B cell (primary cell): ENCODE measurements around the gene TK2. TPM values are rescaled to one million over a fixed set of nuclear protein-coding genes. Genes with fewer than 3 reads are reported as not detected.
"Not testable (repeated sequence)": the region's sequence is repeated elsewhere in the genome, so short reads cannot be mapped to it uniquely, and the experiment has no call there.

ENCODE experiments used
- ATAC-seq: fragments of 200-7000 bp; cut with Tn5 transposase; one replicate; pipeline ENCODE4 v1.10.0; 2021; ENCODE audit warnings: low read depth, mild to moderate bottlenecking, moderate number of reproducible peaks, moderate library complexity
- CTCF ChIA-PET: fragments of 350-600 bp; sonication (Branson Sonifier 250); formaldehyde crosslinking; loops from one replicate; lab custom pipeline; 2021; ENCODE audit warnings: antibody characterized with exemption, inconsistent platforms; lab: Charles Lee
- POLR2A ChIA-PET: fragments of 350-600 bp; sonication (Branson Sonifier 250); formaldehyde crosslinking; loops from one replicate; lab custom pipeline; 2021; ENCODE audit warnings: antibody characterized with exemption; lab: Charles Lee
- DNase-seq: peaks from one replicate; pipeline ENCODE4 v3.0.0; 2013
- H2AFZ ChIP-seq: 2 replicates; pipeline ENCODE4 v1.6.1; 2012; ENCODE audit warnings: mild to moderate bottlenecking, low read depth, low read length; ENCODE audit not compliant: insufficient read depth, poor library complexity, severe bottlenecking
- H3K27ac ChIP-seq, 2 donors: 1 replicate in 1 of 2; 2 replicates in 1 of 2; pipeline ENCODE4 v1.5.1; 2012 to 2013; ENCODE audit warnings: low read length in 2 of 2, mild to moderate bottlenecking in 2 of 2, moderate library complexity in 1 of 2
- H3K27me3 ChIP-seq, 4 experiments: fragments of 200-600 bp in 1 of 4; sonication (generic) in 1 of 4; replicated peaks in 1 of 4; 1 replicate in 2 of 4; 2 replicates in 2 of 4; pipeline versions ENCODE4 v1.6.1 to v1.7.0; 2013 to 2016; ENCODE audit warnings: low read length in 3 of 4, mild to moderate bottlenecking in 2 of 4, mixed read lengths in 1 of 4, moderate library complexity in 1 of 4; ENCODE audit not compliant: insufficient read depth in 4 of 4, control insufficient read depth in 3 of 4; ENCODE audit errors: control extremely low read depth in 1 of 4
- H3K36me3 ChIP-seq, 2 experiments: replicated peaks in 1 of 2; 1 replicate in 1 of 2; 2 replicates in 1 of 2; pipeline versions ENCODE4 v1.6.1 to v1.7.1; 2013; ENCODE audit warnings: low read length in 1 of 2; ENCODE audit not compliant: insufficient read depth in 2 of 2, control insufficient read depth in 1 of 2; ENCODE audit errors: control extremely low read depth in 1 of 2, extremely low read depth in 1 of 2
- H3K4me1 ChIP-seq, 2 donors: fragments of 200-600 bp in 1 of 2; sonication (generic) in 1 of 2; 1 replicate in 1 of 2; 2 replicates in 1 of 2; pipeline versions ENCODE4 v1.5.1 to v1.6.1; 2013 to 2017; ENCODE audit warnings: low read length in 2 of 2; ENCODE audit not compliant: control insufficient read depth in 2 of 2, insufficient read depth in 2 of 2
- H3K4me2 ChIP-seq: replicated peaks from 2 replicates; pipeline ENCODE3; 2012; ENCODE audit warnings: mild to moderate bottlenecking, low read depth, low read length; ENCODE audit not compliant: poor library complexity, severe bottlenecking
- H3K4me3 ChIP-seq, 5 experiments: fragments of 200-600 bp in 1 of 5; sonication (generic) in 1 of 5; 1 replicate in 3 of 5; 2 replicates in 2 of 5; pipeline versions ENCODE4 v1.5.1 to v1.7.0; 2011 to 2016; ENCODE audit warnings: low read length in 4 of 5, mild to moderate bottlenecking in 4 of 5, low read depth in 2 of 5, control low read depth in 1 of 5, moderate library complexity in 1 of 5; ENCODE audit not compliant: insufficient read depth in 1 of 5; ENCODE audit errors: control extremely low read depth in 1 of 5, extremely low read depth in 1 of 5
- H3K79me2 ChIP-seq: fragments of 200-600 bp; sonication (generic); one replicate; pipeline ENCODE4 v1.6.0; 2016; ENCODE audit warnings: low read length; ENCODE audit not compliant: control insufficient read depth, insufficient read depth
- H3K9ac ChIP-seq: fragments of 200-600 bp; sonication (generic); 2 replicates; pipeline ENCODE4 v1.6.1; 2017; ENCODE audit warnings: mild to moderate bottlenecking, low read length, moderate library complexity
- H3K9me3 ChIP-seq, 3 donors: one replicate each; pipeline versions ENCODE4 v1.6.1 to v1.7.1; 2013; ENCODE audit warnings: low read length in 2 of 3; ENCODE audit not compliant: control insufficient read depth in 2 of 3, insufficient read depth in 1 of 3; ENCODE audit errors: control extremely low read depth in 1 of 3
- H4K20me1 ChIP-seq: 2 replicates; pipeline ENCODE4 v1.6.0; 2012; ENCODE audit warnings: mild to moderate bottlenecking, low read length; ENCODE audit not compliant: insufficient read depth, control insufficient read depth, poor library complexity, severe bottlenecking
- H3K27ac Mint-ChIP-seq: one replicate; pipeline ENCODE4 v1.8.0; 2021; ENCODE audit warnings: mixed read lengths
- H3K27me3 Mint-ChIP-seq: one replicate; pipeline ENCODE4 v1.8.0; 2021; ENCODE audit warnings: mixed read lengths
- H3K4me1 Mint-ChIP-seq: one replicate; pipeline ENCODE4 v1.8.0; 2021; ENCODE audit warnings: mixed read lengths
- H3K4me3 Mint-ChIP-seq: one replicate; pipeline ENCODE4 v1.8.0; 2021; ENCODE audit warnings: mixed read lengths
- H3K9me3 Mint-ChIP-seq: one replicate; pipeline ENCODE4 v1.8.0; 2022; ENCODE audit warnings: mixed read lengths; ENCODE audit not compliant: insufficient read depth
- EZH2 ChIP-seq: IDR thresholded peaks from 2 replicates; pipeline ENCODE4 v1.6.1; 2012; ENCODE audit warnings: borderline replicate concordance, low read depth, mild to moderate bottlenecking, moderate library complexity, low read length; ENCODE audit not compliant: insufficient read depth, poor library complexity, severe bottlenecking
- WGBS: methylation state at CpG from one replicate; pipeline ENCODE4 v1.1.5; 2013; ENCODE audit warnings: missing lambda C conversion rate; ENCODE audit not compliant: insufficient coverage; 5-methylcytosine and 5-hydroxymethylcytosine counted together
- intact Hi-C: fragments of 100-400 bp; cut with micrococcal nuclease; formaldehyde crosslinking; loops from one replicate; pipeline ENCODE4 v1.10.0; 2022
- polyA plus RNA-seq: library from polyadenylated mRNA; depleted of rRNA; stranded (reverse); fragments of >200 nt; gene quantifications from 2 replicates; pipeline ENCODE4 v1.2.3, GENCODE V29; 2012
- total RNA-seq, 2 donors: library from RNA; stranded (reverse); fragments of 120-200 nt in 1 of 2; gene quantifications; 1 replicate in 1 of 2; 2 replicates in 1 of 2; pipeline versions ENCODE4 v1.2.3 to v1.2.4, GENCODE V29; 2013 to 2022
- TF ChIP-seq, protein P1 (sequence below): fragments of 200-600 bp; IDR thresholded peaks from one replicate; pipeline ENCODE4 v1.8.0; 2022; ENCODE audit warnings: antibody characterized with exemption, mild to moderate bottlenecking

Gene TK2
- total and polyA plus RNA-seq, 2 donors (not counting 1 experiment from before 2014, with no cell fraction given) = 2.9 to 9.7 TPM

DNA sequence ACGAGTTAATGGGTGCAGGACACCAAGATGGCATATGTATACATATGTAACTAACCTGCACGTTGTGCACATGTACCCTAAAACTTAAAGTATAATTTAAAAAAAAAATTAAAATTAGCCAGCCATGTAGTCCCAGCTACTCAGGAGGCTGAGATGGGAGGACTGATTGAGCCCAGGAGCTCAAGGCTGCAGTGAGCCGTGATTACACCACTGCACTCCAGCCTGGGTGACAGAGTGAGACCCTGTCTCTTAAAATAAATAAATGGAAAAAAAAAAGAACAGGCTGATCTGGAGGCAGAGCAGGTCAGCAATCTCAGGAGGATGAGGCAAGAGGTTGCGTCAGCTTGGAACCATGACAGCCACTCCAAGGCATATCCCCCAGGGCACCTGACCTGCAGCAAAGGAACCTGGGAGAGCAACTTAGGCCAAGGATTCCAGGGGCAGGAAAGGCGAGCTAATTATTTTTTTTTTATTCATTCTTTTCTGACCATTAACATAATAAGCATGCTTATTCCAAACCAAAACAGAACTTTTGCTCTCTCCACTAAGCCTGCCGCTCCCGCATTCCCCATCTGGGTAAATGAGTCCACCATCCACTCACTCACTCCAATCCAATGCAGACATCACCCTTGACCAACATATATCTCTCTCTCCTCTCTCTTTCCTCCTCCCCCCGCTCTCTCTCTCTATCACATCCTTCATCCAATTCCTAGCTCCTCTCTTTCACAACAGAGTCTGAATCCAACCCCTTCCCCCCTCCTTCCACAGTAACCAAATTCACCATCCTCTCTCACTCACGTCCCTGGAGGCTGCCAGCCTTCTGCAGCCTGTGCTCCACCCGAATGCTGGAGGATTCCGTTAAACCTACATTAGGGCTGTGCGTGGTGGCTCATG is 47.7 kb downstream of the TK2 start:
- WGBS = 98% methylated on average over 8 of the region's 12 CpGs
- CTCF ChIA-PET = interaction anchor here (1.1 kb wide), 1 partner anchor 11 kb away, joined by 3 read pairs; no protein-coding TSS in a partner anchor

DNA sequence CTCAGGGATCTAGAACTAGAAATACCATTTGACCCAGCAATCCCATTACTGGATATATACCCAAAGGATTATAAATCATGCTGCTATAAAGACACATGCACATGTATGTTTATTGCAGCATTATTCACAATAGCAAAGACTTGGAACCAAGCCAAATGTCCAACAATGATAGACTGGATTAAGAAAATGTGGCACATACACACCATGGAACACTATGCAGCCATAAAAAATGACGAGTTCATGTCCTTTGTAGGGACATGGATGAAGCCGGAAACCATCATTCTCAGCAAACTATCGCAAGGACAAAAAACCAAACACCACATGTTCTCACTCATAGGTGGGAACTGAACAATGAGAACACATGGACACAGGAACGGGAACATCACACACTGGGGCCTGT is 48.4 kb downstream of the TK2 start:
- H3K4me3 Mint-ChIP-seq, H3K27me3 ChIP-seq, H3K4me1 Mint-ChIP-seq, H4K20me1 ChIP-seq, H3K9me3 Mint-ChIP-seq, H3K4me3 ChIP-seq, H3K27me3 Mint-ChIP-seq, H3K36me3 ChIP-seq, ATAC-seq, H2AFZ ChIP-seq, CTCF ChIA-PET, intact Hi-C loops, H3K27ac Mint-ChIP-seq, POLR2A ChIA-PET, H3K4me1 ChIP-seq, H3K4me2 ChIP-seq, H3K9ac ChIP-seq, H3K79me2 ChIP-seq, DNase-seq, H3K27ac ChIP-seq, H3K9me3 ChIP-seq: not testable (repeated sequence)
- WGBS = no CpG with 5 or more reads among the region's 4 CpGs

More for the DNA sequence above, 47.7 kb downstream of the TK2 start:
- no peak overlapping the region for H3K4me2 ChIP-seq
- no peaks in the 10 kb centered on the region for H3K36me3 ChIP-seq
- no peaks in the 10 kb centered on the region for H3K4me1 ChIP-seq
- no peak for ATAC-seq
- TF ChIP-seq, protein P1, sequence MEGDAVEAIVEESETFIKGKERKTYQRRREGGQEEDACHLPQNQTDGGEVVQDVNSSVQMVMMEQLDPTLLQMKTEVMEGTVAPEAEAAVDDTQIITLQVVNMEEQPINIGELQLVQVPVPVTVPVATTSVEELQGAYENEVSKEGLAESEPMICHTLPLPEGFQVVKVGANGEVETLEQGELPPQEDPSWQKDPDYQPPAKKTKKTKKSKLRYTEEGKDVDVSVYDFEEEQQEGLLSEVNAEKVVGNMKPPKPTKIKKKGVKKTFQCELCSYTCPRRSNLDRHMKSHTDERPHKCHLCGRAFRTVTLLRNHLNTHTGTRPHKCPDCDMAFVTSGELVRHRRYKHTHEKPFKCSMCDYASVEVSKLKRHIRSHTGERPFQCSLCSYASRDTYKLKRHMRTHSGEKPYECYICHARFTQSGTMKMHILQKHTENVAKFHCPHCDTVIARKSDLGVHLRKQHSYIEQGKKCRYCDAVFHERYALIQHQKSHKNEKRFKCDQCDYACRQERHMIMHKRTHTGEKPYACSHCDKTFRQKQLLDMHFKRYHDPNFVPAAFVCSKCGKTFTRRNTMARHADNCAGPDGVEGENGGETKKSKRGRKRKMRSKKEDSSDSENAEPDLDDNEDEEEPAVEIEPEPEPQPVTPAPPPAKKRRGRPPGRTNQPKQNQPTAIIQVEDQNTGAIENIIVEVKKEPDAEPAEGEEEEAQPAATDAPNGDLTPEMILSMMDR = no peak
- no peak for TF ChIP-seq EZH2
- no peak overlapping the region for H3K9ac ChIP-seq
- no peaks in the 10 kb centered on the region for H3K27me3 ChIP-seq
- no peak for DNase-seq
- H2AFZ ChIP-seq = no peak overlapping the region
- Mint-ChIP-seq H3K27me3 (no peaks in the 10 kb centered on the region), H3K27ac (no peak overlapping the region), H3K9me3 (no peaks in the 10 kb centered on the region), H3K4me3 (no peak overlapping the region), H3K4me1 (peaks cover 4% of the 10 kb centered on the region)
- intact Hi-C loops = no loop called here
- H3K4me3 ChIP-seq = no peak overlapping the region
- H3K79me2 ChIP-seq = no peaks in the 10 kb centered on the region
- H3K9me3 ChIP-seq = no peaks in the 10 kb centered on the region
- POLR2A ChIA-PET = no interaction called here
- no peak overlapping the region for H3K27ac ChIP-seq
- H4K20me1 ChIP-seq = no peaks in the 10 kb centered on the region

DNA sequence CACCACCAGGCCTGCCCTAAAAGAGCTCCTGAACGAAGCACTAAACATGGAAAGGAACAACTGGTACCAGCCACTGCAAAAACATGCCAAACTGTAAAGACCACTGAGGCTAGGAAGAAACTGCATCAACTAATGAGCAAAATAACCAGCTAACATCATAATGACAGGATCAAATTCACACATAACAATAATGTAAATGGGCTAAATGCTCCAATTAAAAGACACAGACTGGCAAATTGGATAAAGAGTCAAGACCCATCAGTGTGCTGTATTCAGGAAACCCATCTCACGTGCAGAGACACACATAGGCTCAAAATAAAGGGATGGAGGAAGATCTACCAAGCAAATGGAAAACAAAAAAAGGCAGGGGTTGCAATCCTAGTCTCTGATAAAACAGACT is 52.0 kb downstream of the TK2 start:
- H3K9me3 ChIP-seq, H2AFZ ChIP-seq, H3K4me1 Mint-ChIP-seq, H3K27ac Mint-ChIP-seq, POLR2A ChIA-PET, H3K27ac ChIP-seq, H3K36me3 ChIP-seq, H3K4me3 ChIP-seq, intact Hi-C loops, H3K9me3 Mint-ChIP-seq, H3K9ac ChIP-seq, H3K4me2 ChIP-seq, ATAC-seq, H3K79me2 ChIP-seq, H3K4me3 Mint-ChIP-seq, H4K20me1 ChIP-seq, DNase-seq, CTCF ChIA-PET, H3K4me1 ChIP-seq, H3K27me3 Mint-ChIP-seq: not testable (repeated sequence)
- peaks cover 0 to 14% (median 0%) of the 10 kb centered on the region in 4 experiments for H3K27me3 ChIP-seq
- WGBS = 86% methylated on average over 1 of the region's 2 CpGs
